Measurements from ENCODE around the gene ALAS2. TPM values are rescaled to one million over a fixed set of nuclear protein-coding genes. Genes with fewer than 3 reads are reported as not detected.

The ALAS2 gene
- total and polyA plus RNA-seq, 2 of the 8 experiments (the other 6 are each of a cell fraction or from before 2014, with no cell fraction given): 0.27 to 0.32 TPM

DNA sequence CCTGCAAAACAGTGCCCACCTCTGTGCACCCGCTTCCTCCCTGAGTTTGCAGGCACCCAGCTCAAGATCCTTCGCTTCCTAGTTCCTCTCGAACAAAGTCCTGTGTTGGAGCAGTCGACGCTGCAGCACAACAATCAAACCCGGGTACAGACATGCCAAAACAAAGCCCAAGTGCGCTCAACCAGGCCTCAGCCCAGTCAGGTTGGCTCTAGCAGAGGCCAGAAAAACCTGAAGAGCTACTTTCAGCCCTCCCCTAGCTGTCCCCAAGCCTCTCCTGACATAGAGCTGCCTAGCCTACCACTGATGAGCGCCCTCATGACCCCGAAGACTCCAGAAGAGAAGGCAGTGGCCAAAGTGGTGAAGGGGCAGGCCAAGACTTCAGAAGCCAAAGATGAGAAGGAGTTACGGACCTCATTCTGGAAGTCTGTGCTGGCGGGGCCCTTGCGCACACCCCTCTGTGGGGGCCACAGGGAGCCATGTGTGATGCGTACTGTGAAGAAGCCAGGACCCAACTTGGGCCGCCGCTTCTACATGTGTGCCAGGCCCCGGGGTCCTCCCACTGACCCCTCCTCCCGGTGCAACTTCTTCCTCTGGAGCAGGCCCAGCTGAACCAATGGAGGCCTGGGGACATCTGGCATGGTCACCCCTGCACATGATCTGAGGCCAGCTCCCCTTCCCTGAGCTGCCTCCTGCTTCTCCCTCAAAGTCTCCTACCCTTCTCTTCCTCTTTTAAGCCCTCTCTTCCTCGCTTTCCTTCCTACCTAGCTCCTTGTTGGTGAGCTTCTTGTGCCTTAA lies 23.8 kb downstream of the ALAS2 start (continued):
- no peak for TF ChIP-seq JUND (IDR thresholded peaks at IDR 0.05; ENCODE audit: low read length)
- no peak for TF ChIP-seq SUZ12 (IDR thresholded peaks at IDR 0.05; ENCODE audit: low read length)
- TF ChIP-seq TCF12 (IDR thresholded peaks at IDR 0.05; ENCODE audit: low read depth, low read length): no peak
- no peak for TF ChIP-seq RBBP5 (IDR thresholded peaks at IDR 0.05; ENCODE audit: borderline replicate concordance, low read depth, low read length)
- TF ChIP-seq CBX8 (IDR thresholded peaks at IDR 0.05; ENCODE audit: borderline replicate concordance, low read depth, low read length): no peak
